Trophoblast cell (in vitro differentiated cells and primary cell): ENCODE results near the gene CACNA1C.

Experiments used
- DNase-seq, 2 donors: peaks; one replicate each; pipeline ENCODE4 v3.0.0-alpha.2; 2016
- H2AFZ ChIP-seq: 2 replicates; pipeline ENCODE4 v1.6.1; 2013; ENCODE audit warnings: low read length, moderate library complexity, mild to moderate bottlenecking; ENCODE audit not compliant: insufficient read depth, poor library complexity
- H2AK5ac ChIP-seq: 2 replicates; pipeline ENCODE4 v1.6.1; 2013; ENCODE audit warnings: mild to moderate bottlenecking, low read length
- H2BK120ac ChIP-seq: 2 replicates; pipeline ENCODE4 v1.6.1; 2013; ENCODE audit warnings: low read length, mild to moderate bottlenecking, moderate library complexity; ENCODE audit not compliant: insufficient read depth, poor library complexity
- H2BK12ac ChIP-seq: 2 replicates; pipeline ENCODE4 v1.6.1; 2013; ENCODE audit warnings: mild to moderate bottlenecking, low read length, moderate library complexity
- H2BK5ac ChIP-seq: 2 replicates; pipeline ENCODE4 v1.6.1; 2013; ENCODE audit warnings: low read length, low read depth, moderate library complexity, mild to moderate bottlenecking; ENCODE audit not compliant: poor library complexity
- H3K14ac ChIP-seq: 2 replicates; pipeline ENCODE4 v1.6.1; 2013; ENCODE audit warnings: mild to moderate bottlenecking, low read length
- H3K18ac ChIP-seq: 2 replicates; pipeline ENCODE4 v1.6.1; 2013; ENCODE audit warnings: mild to moderate bottlenecking, low read length
- H3K23ac ChIP-seq: 2 replicates; pipeline ENCODE4 v1.6.1; 2013; ENCODE audit warnings: low read length
- H3K27ac ChIP-seq: 2 replicates; pipeline ENCODE4 v1.5.1; 2013; ENCODE audit warnings: low read depth, mild to moderate bottlenecking, inconsistent platforms, low read length, moderate library complexity
- H3K27me3 ChIP-seq: 2 replicates; pipeline ENCODE4 v1.6.1; 2013; ENCODE audit warnings: inconsistent platforms, mild to moderate bottlenecking, low read length, moderate library complexity; ENCODE audit not compliant: insufficient read depth
- H3K36me3 ChIP-seq, 2 experiments: 1 replicate in 1 of 2; 2 replicates in 1 of 2; pipeline ENCODE4 v1.6.1; 2013; ENCODE audit warnings: low read length in 2 of 2, mild to moderate bottlenecking in 2 of 2, moderate library complexity in 1 of 2; ENCODE audit not compliant: insufficient read depth in 2 of 2, control insufficient read depth in 1 of 2
- H3K4ac ChIP-seq: 2 replicates; pipeline ENCODE4 v1.6.1; 2013; ENCODE audit warnings: low read depth, mild to moderate bottlenecking, low read length, moderate library complexity
- H3K4me1 ChIP-seq, 2 experiments: 1 replicate in 1 of 2; 2 replicates in 1 of 2; pipeline ENCODE4 v1.6.1; 2013; ENCODE audit warnings: low read length in 2 of 2, mild to moderate bottlenecking in 2 of 2, moderate library complexity in 1 of 2; ENCODE audit not compliant: insufficient read depth in 2 of 2, control insufficient read depth in 1 of 2
- H3K4me2 ChIP-seq: 2 replicates; pipeline ENCODE4 v1.6.1; 2013; ENCODE audit warnings: inconsistent platforms, mild to moderate bottlenecking, low read length, moderate library complexity
- H3K4me3 ChIP-seq: 2 replicates; pipeline ENCODE4 v1.5.1; 2013; ENCODE audit warnings: mild to moderate bottlenecking, low read depth, low read length, inconsistent platforms
- H3K79me1 ChIP-seq: one replicate; pipeline ENCODE4 v1.6.1; 2013; ENCODE audit warnings: low read length
- H3K79me2 ChIP-seq: 2 replicates; pipeline ENCODE4 v1.6.1; 2013; ENCODE audit warnings: low read length, mild to moderate bottlenecking; ENCODE audit not compliant: control insufficient read depth, insufficient read depth, poor library complexity
- H3K9ac ChIP-seq: 2 replicates; pipeline ENCODE4 v1.6.1; 2013; ENCODE audit warnings: mild to moderate bottlenecking, low read length
- H3K9me3 ChIP-seq: 2 replicates; pipeline ENCODE4 v1.6.1; 2013; ENCODE audit warnings: low read depth, mild to moderate bottlenecking, control low read depth, inconsistent platforms, low read length; ENCODE audit not compliant: insufficient read depth
- H4K12ac ChIP-seq: 2 replicates; pipeline ENCODE4 v1.6.1; 2013; ENCODE audit warnings: low read depth, mild to moderate bottlenecking, low read length, moderate library complexity
- H4K8ac ChIP-seq: 2 replicates; pipeline ENCODE4 v1.6.1; 2013; ENCODE audit warnings: low read depth, mild to moderate bottlenecking, low read length, moderate library complexity
- H4K91ac ChIP-seq: one replicate; pipeline ENCODE4 v1.6.1; 2013; ENCODE audit warnings: low read depth, mild to moderate bottlenecking, low read length, moderate library complexity
- WGBS: extraction: QIAGEN DNeasy Blood & Tissue Kit; methylation state at CpG from one replicate; pipeline ENCODE4 v1.1.7; 2013; ENCODE audit warnings: missing lambda C conversion rate; ENCODE audit not compliant: insufficient read length, insufficient coverage; ENCODE audit errors: extremely low coverage; 5-methylcytosine and 5-hydroxymethylcytosine counted together

Gene CACNA1C

DNA sequence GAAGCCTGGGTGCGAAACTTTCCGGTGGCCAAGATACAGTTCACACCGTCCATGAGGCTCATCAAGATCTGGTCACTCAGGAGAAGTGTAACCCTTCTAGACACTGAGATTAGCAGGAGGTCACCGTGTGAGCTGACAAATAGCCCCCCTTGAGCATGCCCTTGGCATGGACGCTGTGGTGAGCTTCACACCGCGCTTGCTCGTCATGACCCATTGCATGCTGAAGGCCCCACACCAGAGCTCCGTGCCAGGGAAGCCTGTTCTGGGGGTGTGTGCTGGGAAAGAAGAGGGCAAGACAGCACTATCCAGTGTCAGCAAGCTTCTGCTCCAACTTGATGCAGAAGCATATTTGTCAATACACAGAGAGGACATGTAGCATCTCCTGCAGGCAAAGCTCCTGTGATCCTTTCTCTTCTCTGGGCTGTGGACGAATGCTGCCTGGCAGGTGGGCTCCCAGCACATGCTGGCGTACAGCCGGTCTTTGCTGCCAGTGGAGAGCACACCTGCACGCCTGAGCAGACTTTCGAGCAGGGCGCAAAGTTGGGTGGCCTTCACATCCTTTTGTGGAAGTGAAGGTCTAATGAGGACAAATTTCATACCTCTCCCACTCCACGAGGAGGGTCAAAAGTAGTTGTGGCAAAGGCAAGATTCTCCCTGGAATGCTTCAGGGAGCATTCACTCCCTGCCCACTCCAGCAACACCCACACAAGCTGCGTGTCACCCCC lies 615.1 kb downstream of the CACNA1C start:
- Histone ChIP-seq H3K4me2 (no peak overlapping the region), H3K9me3 (peaks cover 2% of the 10 kb centered on the region), H3K27ac (no peak overlapping the region), H3K14ac (no peak overlapping the region), H3K27me3 (no peaks in the 10 kb centered on the region), H3K18ac (no peak overlapping the region), H3K4me3 (no peak overlapping the region), H4K8ac (no peak overlapping the region), H2BK12ac (no peak overlapping the region), H3K23ac (no peak overlapping the region), H4K91ac (no peak overlapping the region), H2BK5ac (no peak overlapping the region), H3K79me1 (no peaks in the 10 kb centered on the region), H3K36me3 (peaks cover 11 to 13% of the 10 kb centered on the region in 2 experiments), H3K4me1 (no peaks in the 10 kb centered on the region), H2BK120ac (no peak overlapping the region), H3K9ac (no peak overlapping the region), H2AK5ac (no peak overlapping the region), H3K4ac (no peak overlapping the region), H4K12ac (no peak overlapping the region), H3K79me2 (no peaks in the 10 kb centered on the region), H2AFZ (no peak overlapping the region)
- DNase-seq, result no peak
- no CpG with 5 or more reads among the region's 17 CpGs for WGBS

DNA sequence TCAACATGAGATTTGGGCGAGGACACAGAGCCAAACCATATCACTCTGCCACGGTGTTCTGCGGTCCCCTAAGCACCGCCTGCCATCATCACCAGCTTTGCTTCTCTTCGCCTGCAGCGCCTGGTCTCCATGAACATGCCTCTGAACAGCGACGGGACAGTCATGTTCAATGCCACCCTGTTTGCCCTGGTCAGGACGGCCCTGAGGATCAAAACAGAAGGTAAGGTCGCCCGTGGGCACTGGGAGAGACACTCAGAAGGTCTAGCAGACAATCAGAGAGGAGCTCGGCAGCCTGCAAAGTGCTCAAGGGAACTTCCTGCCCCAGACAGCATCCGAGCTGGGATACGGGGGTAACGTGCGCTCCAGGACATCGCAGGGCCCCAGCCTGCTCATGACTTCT lies 616.0 kb downstream of the CACNA1C start:
- Histone ChIP-seq H3K9me3 (peaks cover 2% of the 10 kb centered on the region), H2BK5ac (no peak overlapping the region), H2BK120ac (no peak overlapping the region), H3K4me2 (no peak overlapping the region), H2AFZ (no peak overlapping the region), H3K9ac (no peak overlapping the region), H2AK5ac (no peak overlapping the region), H4K8ac (no peak overlapping the region), H3K79me1 (no peaks in the 10 kb centered on the region), H2BK12ac (no peak overlapping the region), H3K27me3 (no peaks in the 10 kb centered on the region), H3K4me3 (no peak overlapping the region), H3K4ac (no peak overlapping the region), H4K12ac (no peak overlapping the region), H3K23ac (no peak overlapping the region), H3K4me1 (no peaks in the 10 kb centered on the region), H3K27ac (no peak overlapping the region), H3K79me2 (no peaks in the 10 kb centered on the region), H4K91ac (no peak overlapping the region), H3K36me3 (peaks cover 13% of the 10 kb centered on the region in 2 experiments), H3K14ac (no peak overlapping the region), H3K18ac (no peak overlapping the region)
- no peak for DNase-seq
- WGBS, result no CpG with 5 or more reads among the region's 17 CpGs

DNA sequence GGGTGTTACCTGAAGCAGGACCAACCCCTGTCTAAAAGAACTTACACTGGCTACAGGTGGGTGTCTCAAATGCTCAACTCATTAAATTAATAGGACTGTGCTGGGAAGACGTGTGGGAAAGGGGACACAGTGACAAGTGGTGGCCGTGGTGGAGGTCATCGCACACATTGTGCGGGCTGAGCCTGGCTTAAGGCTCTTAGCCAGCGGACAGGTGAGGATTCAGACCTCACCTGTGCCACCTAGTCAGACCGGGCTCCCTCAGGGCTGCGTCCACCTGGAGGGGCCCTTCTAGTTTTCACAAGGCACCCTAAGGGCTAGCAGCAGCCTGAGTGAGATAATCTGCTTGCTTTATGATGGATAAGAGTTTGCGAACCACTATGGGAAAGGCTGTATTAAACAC lies 616.8 kb downstream of the CACNA1C start:
- Histone ChIP-seq H4K91ac (no peak overlapping the region), H4K8ac (no peak overlapping the region), H2AFZ (no peak overlapping the region), H3K23ac (no peak overlapping the region), H2BK5ac (no peak overlapping the region), H2AK5ac (no peak overlapping the region), H3K27ac (no peak overlapping the region), H2BK120ac (no peak overlapping the region), H3K9ac (no peak overlapping the region), H3K36me3 (peaks cover 13% of the 10 kb centered on the region in 2 experiments), H3K4me3 (no peak overlapping the region), H3K79me2 (no peaks in the 10 kb centered on the region), H2BK12ac (no peak overlapping the region), H3K14ac (no peak overlapping the region), H3K9me3 (peaks cover 2% of the 10 kb centered on the region), H3K4ac (no peak overlapping the region), H3K18ac (no peak overlapping the region), H4K12ac (no peak overlapping the region), H3K79me1 (no peaks in the 10 kb centered on the region), H3K4me2 (no peak overlapping the region), H3K27me3 (no peaks in the 10 kb centered on the region), H3K4me1 (no peaks in the 10 kb centered on the region)
- no CpG with 5 or more reads among the region's 8 CpGs for WGBS
- no peak for DNase-seq

DNA sequence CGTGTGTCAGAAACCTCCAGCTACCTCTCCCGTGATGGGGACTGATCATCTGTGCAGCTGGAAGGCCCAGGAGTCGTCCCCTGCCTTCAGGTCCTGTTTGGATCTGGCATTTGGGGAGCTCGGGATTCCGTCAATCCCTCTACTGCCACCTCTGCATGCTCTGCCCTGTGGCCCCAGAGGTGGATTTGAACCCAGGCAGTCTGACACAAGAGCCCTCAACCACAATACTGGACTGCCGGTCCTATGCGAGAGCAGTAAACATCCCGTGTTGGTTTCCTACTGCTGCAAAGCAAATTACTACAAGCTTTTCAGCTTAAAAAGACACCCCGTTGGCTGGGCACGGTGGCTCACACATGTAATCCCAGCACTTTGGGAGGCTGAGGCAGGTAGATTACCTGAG lies 620.1 kb downstream of the CACNA1C start:
- no peaks in the 10 kb centered on the region for H3K9me3 ChIP-seq
- H4K8ac ChIP-seq, result no peak overlapping the region
- no peak overlapping the region for H2BK12ac ChIP-seq
- H3K27me3 ChIP-seq, result no peaks in the 10 kb centered on the region
- H3K9ac ChIP-seq, result no peak overlapping the region
- no peak overlapping the region for H3K27ac ChIP-seq
- no peak overlapping the region for H2AFZ ChIP-seq
- H3K36me3 ChIP-seq, result peaks cover 3 to 8% of the 10 kb centered on the region in 2 experiments
- H3K18ac ChIP-seq, result no peak overlapping the region
- no peaks in the 10 kb centered on the region for H3K4me1 ChIP-seq
- DNase-seq, result no peak
- H3K4me2 ChIP-seq, result no peak overlapping the region
- no peak overlapping the region for H3K14ac ChIP-seq
- H2BK5ac ChIP-seq, result no peak overlapping the region
- WGBS, result no CpG with 5 or more reads among the region's 10 CpGs
- H2BK120ac ChIP-seq, result no peak overlapping the region
- H4K91ac ChIP-seq, result no peak overlapping the region
- no peak overlapping the region for H3K4me3 ChIP-seq
- H3K23ac ChIP-seq, result no peak overlapping the region
- no peak overlapping the region for H4K12ac ChIP-seq
- H3K79me2 ChIP-seq, result no peaks in the 10 kb centered on the region
- H3K79me1 ChIP-seq, result no peaks in the 10 kb centered on the region
- H2AK5ac ChIP-seq, result no peak overlapping the region
- H3K4ac ChIP-seq, result no peak overlapping the region
